ENCODE measurements around the gene PKM.

PKM gene

GRCh38 chr15:72161361-72162132, 69.4 kb downstream of the PKM start:
- no peak for DNase-seq (ENCODE audit: low read depth in 3 of 3, low spot score in 1 of 3)

- DNase-seq (ENCODE audit: low read depth in 3 of 3, low spot score in 1 of 3), result no peak
Observed at GRCh38 chr15:72160696-72161245, 70.2 kb downstream of the PKM start.

GRCh38 chr15:72156928-72157327, 74.1 kb downstream of the PKM start:
- DNase-seq (ENCODE audit: low read depth in 3 of 3, low spot score in 1 of 3), result no peak

GRCh38 chr15:72155635-72156616, 75.1 kb downstream of the PKM start:
- peak; percentile 54 to 74 (median 58) for DNase-seq (ENCODE audit: low read depth in 3 of 3, low spot score in 1 of 3)

- DNase-seq (ENCODE audit: low read depth in 3 of 3, low spot score in 1 of 3), result no peak
Observed at GRCh38 chr15:72155003-72155621, 75.9 kb downstream of the PKM start.

- DNase-seq (ENCODE audit: low read depth in 3 of 3, low spot score in 1 of 3), result no peak
Observed at GRCh38 chr15:72154316-72154715, 76.7 kb downstream of the PKM start.

- no peak for DNase-seq (ENCODE audit: low read depth in 3 of 3, low spot score in 1 of 3)
Observed at GRCh38 chr15:72153269-72154000, 77.6 kb downstream of the PKM start.

Measured in stimulated activated CD4-positive, alpha-beta T cell treated with anti-CD3 and anti-CD28 coated beads, TNF-alpha, amount 100 ng/mL, for 1 hour (primary cell).